Sigmoid colon (tissue), 7 donors: ENCODE measurements around the gene RAB36. TPM values are rescaled to one million over a fixed set of nuclear protein-coding genes. Genes with fewer than 3 reads are reported as not detected.

Source experiments
- DNase-seq: peaks from one replicate; pipeline ENCODE4 v3.0.0-alpha.2; 2019
- H3K27ac ChIP-seq, 4 donors: fragments of 200-600 bp; sonication (generic); one replicate each; pipeline ENCODE4 v1.5.1; 2016 to 2019; ENCODE audit warnings: mild to moderate bottlenecking in 1 of 4
- H3K27me3 ChIP-seq, 3 donors: fragments of 200-600 bp; sonication (generic); one replicate each; pipeline ENCODE4 v1.5.1; 2019; ENCODE audit warnings: mild to moderate bottlenecking in 1 of 3
- H3K36me3 ChIP-seq, 4 donors: fragments of 200-600 bp; sonication (generic); one replicate each; pipeline ENCODE4 v1.5.1; 2016 to 2019
- H3K4me1 ChIP-seq, 4 donors: fragments of 200-600 bp; sonication (generic); one replicate each; pipeline ENCODE4 v1.5.1; 2017 to 2019
- H3K4me3 ChIP-seq, 4 donors: fragments of 200-600 bp; sonication (generic); one replicate each; pipeline ENCODE4 v1.5.1; 2017 to 2019; ENCODE audit warnings: mild to moderate bottlenecking in 2 of 4, moderate library complexity in 1 of 4
- H3K9me3 ChIP-seq, 4 donors: fragments of 200-600 bp in 3 of 4; sonication (generic) in 3 of 4; one replicate each; pipeline versions ENCODE4 v1.5.1 to v1.6.1; 2013 to 2019
- EP300 ChIP-seq, 4 donors: sonication (generic); formaldehyde crosslinking; IDR thresholded peaks; one replicate each; pipeline ENCODE4 v1.6.1; 2017; ENCODE audit warnings: antibody characterized with exemption in 4 of 4
- POLR2A ChIP-seq, 2 donors: fragments of 450-650 bp; IDR thresholded peaks; one replicate each; pipeline ENCODE4 v1.6.1; 2016; ENCODE audit warnings: antibody characterized with exemption in 2 of 2, mild to moderate bottlenecking in 2 of 2, moderate library complexity in 2 of 2
- POLR2AphosphoS5 ChIP-seq, 4 donors: sonication (generic); formaldehyde crosslinking; IDR thresholded peaks; one replicate each; pipeline ENCODE4 v1.6.1; 2017; ENCODE audit warnings: antibody characterized with exemption in 4 of 4
- WGBS, 2 donors: extraction: QIAGEN DNeasy Blood & Tissue Kit; methylation state at CpG; one replicate each; pipeline ENCODE4 v1.1.7; 2013; 5-methylcytosine and 5-hydroxymethylcytosine counted together
- intact Hi-C: fragments of 100-400 bp; cut with DNase I; formaldehyde crosslinking; loops from one replicate; pipeline ENCODE4 v1.15.1; 2023
- polyA plus RNA-seq, 3 donors: library from polyadenylated mRNA; stranded (reverse); fragments of 200-250 nt; gene quantifications; one replicate each; pipeline ENCODE4 v1.2.3, GENCODE V29; 2013
- total RNA-seq, 4 donors: library from RNA; depleted of rRNA; stranded (reverse); fragments of >200 nt; gene quantifications; one replicate each; pipeline ENCODE4 v1.1.0, GENCODE V29; 2016
- TF ChIP-seq, protein P1 (sequence below), 4 experiments: fragments of 450-650 bp in 3 of 4; fragments of 200-600 bp in 1 of 4; IDR thresholded peaks; one replicate each; pipeline ENCODE4 v1.5.1; 2016 to 2019; ENCODE audit warnings: antibody characterized with exemption in 4 of 4, mild to moderate bottlenecking in 3 of 4, moderate library complexity in 2 of 4
- donor health status: healthy with polysubstance abuse.
- donor health status: Bipolar disorder and iron deficiency.
- donor health status: healthy.

The RAB36 gene
- total and polyA plus RNA-seq, 7 donors, result 0.23 to 5.3 (median 2.1) TPM

DNA sequence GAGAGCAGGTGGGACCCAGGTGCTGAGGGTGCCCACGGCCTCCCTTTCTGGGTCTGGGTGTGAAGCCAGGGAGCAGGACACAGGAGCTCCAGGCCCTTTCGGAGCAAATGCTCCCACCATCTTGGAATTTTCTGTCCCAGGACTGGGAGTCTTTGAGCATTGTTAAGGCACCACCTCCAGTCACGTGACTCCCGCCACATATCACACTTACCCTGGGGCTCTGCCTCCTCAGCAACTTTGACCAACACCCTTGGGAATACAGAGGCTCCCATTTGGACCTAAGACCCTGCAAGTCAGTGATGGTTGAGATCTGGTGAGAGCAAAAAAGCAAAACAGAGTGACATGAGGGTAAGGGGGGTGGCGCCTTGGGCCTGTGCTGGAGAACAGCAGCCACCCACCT lies 39.4 kb upstream of the RAB36 start:
- no peak overlapping the region for H3K27ac ChIP-seq
- TF ChIP-seq POLR2AphosphoS5 (IDR thresholded peaks at IDR 0.05) (no peak), EP300 (IDR thresholded peaks at IDR 0.05) (no peak), POLR2A (IDR thresholded peaks at IDR 0.05) (no peak)
- TF ChIP-seq, protein P1, sequence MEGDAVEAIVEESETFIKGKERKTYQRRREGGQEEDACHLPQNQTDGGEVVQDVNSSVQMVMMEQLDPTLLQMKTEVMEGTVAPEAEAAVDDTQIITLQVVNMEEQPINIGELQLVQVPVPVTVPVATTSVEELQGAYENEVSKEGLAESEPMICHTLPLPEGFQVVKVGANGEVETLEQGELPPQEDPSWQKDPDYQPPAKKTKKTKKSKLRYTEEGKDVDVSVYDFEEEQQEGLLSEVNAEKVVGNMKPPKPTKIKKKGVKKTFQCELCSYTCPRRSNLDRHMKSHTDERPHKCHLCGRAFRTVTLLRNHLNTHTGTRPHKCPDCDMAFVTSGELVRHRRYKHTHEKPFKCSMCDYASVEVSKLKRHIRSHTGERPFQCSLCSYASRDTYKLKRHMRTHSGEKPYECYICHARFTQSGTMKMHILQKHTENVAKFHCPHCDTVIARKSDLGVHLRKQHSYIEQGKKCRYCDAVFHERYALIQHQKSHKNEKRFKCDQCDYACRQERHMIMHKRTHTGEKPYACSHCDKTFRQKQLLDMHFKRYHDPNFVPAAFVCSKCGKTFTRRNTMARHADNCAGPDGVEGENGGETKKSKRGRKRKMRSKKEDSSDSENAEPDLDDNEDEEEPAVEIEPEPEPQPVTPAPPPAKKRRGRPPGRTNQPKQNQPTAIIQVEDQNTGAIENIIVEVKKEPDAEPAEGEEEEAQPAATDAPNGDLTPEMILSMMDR (IDR thresholded peaks at IDR 0.05), result no peak
- no peaks in the 10 kb centered on the region for H3K4me1 ChIP-seq
- H3K36me3 ChIP-seq, result no peaks in the 10 kb centered on the region
- DNase-seq, result no peak
- H3K4me3 ChIP-seq, result no peak overlapping the region
- no peaks in the 10 kb centered on the region for H3K27me3 ChIP-seq
- no peaks in the 10 kb centered on the region for H3K9me3 ChIP-seq
- intact Hi-C loops, result no loop called here
- 94 to 96% methylated on average over 5 of the region's 5 CpGs for WGBS, 2 donors

DNA sequence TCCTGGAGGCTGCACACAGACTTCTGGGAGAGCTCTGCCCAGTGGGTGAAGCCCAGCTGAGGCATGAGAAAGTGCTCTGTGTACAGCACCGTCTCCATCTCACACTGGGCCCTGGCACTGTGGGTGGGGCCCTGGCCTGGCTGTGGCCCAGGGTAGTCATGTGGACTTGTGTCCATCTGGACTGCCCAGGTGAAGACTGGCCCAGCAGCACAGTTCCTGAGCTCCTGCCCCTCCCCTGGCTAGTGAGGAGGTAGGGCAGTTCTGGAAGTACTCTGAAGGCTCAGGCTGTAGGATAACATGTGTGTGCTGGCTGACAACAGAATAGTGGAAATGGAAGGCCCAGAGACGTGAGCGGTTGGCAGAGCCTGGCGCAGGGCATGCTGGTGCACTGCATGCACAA lies 38.9 kb upstream of the RAB36 start:
- Histone ChIP-seq H3K9me3 (no peaks in the 10 kb centered on the region), H3K27ac (no peak overlapping the region), H3K4me1 (no peaks in the 10 kb centered on the region), H3K27me3 (no peaks in the 10 kb centered on the region), H3K36me3 (no peaks in the 10 kb centered on the region), H3K4me3 (no peak overlapping the region)
- no peak for TF ChIP-seq POLR2A (IDR thresholded peaks at IDR 0.05)
- TF ChIP-seq POLR2AphosphoS5 (IDR thresholded peaks at IDR 0.05), result no peak
- TF ChIP-seq, protein P1 (IDR thresholded peaks at IDR 0.05), result no peak
- no peak for TF ChIP-seq EP300 (IDR thresholded peaks at IDR 0.05)
- intact Hi-C loops, result no loop called here
- DNase-seq, result no peak
- 85 to 97% methylated on average over 4 of the region's 4 CpGs for WGBS, 2 donors

DNA sequence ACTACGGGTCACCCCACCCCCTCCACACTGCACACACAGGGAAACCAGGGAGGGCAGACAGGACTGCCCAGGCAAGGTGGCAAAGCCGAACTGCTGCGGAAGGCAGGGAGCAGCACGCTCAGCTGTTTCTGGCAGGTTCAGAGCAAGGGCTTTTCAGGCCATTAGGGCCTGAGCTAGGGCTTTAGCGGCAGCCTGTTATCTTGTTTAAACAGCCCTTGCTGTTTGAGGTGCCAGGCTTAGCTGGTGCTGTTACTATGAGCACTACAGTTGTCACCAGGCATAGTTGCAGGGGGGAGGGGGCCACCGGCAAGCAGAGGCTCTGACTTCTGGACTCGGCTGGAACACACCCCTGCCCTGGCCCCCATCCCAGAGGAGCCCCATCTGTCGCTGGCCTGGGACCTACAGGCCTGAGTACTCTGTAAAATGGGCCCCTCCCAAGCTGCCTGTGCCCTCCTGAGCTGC lies 38.3 kb upstream of the RAB36 start:
- Histone ChIP-seq H3K9me3 (no peaks in the 10 kb centered on the region), H3K36me3 (no peaks in the 10 kb centered on the region), H3K4me1 (no peaks in the 10 kb centered on the region), H3K4me3 (no peak overlapping the region), H3K27ac (no peak overlapping the region), H3K27me3 (no peaks in the 10 kb centered on the region)
- TF ChIP-seq POLR2A (IDR thresholded peaks at IDR 0.05), result no peak
- no peak for DNase-seq
- intact Hi-C loops, result no loop called here
- WGBS, 2 donors, result 63 to 86% methylated on average over 8 of the region's 8 CpGs

DNA sequence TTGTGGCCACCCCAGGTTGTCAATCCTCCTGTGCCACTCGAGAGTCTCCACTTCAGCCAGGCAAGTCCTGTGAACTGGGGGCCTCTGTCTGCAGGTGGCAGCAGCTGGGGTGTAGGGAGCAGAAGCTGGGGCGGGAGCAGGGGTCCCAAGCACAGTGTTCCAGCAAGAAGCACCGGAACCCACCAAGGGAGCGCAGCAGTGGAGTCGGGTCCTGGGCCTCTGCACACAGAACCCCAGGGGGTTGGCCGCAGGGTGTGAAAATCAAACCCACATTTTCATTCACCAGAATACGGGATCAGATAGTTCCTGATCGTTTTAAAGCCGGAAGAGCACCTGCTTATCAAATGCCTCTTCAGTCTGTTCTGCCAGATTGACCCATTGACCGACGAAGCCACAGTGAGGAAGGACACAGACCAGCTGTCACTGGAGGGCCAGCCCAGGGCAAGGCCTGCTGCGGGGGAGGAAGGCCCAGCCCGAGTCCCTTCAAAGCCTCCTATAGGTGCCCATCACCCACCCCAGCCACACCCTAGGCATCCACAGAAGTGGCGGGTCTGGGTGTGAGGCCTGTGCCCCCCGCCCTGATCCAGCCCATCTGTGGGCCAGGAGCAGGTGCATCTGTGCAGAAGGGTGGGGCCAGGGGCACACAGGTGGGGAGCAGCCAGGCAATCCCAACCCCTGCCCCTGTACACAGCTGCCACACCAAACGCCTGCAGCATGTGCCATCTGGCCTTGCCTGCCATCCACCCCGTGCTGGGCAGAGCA lies 37.6 kb upstream of the RAB36 start:
- Histone ChIP-seq H3K36me3 (no peaks in the 10 kb centered on the region), H3K4me3 (no peak overlapping the region), H3K9me3 (no peaks in the 10 kb centered on the region), H3K27ac (no peak overlapping the region), H3K27me3 (no peaks in the 10 kb centered on the region), H3K4me1 (peaks cover 0 to under 1% (median 0%) of the 10 kb centered on the region in 4 donors)
- DNase-seq, result no peak
- WGBS, 2 donors, result 49 to 71% methylated on average over 17 of the region's 17 CpGs
- intact Hi-C loops, result no loop called here
- TF ChIP-seq, protein P1 (IDR thresholded peaks at IDR 0.05), result no peak
- TF ChIP-seq POLR2AphosphoS5 (IDR thresholded peaks at IDR 0.05), result no peak
- no peak for TF ChIP-seq POLR2A (IDR thresholded peaks at IDR 0.05)
- no peak for TF ChIP-seq EP300 (IDR thresholded peaks at IDR 0.05)

DNA sequence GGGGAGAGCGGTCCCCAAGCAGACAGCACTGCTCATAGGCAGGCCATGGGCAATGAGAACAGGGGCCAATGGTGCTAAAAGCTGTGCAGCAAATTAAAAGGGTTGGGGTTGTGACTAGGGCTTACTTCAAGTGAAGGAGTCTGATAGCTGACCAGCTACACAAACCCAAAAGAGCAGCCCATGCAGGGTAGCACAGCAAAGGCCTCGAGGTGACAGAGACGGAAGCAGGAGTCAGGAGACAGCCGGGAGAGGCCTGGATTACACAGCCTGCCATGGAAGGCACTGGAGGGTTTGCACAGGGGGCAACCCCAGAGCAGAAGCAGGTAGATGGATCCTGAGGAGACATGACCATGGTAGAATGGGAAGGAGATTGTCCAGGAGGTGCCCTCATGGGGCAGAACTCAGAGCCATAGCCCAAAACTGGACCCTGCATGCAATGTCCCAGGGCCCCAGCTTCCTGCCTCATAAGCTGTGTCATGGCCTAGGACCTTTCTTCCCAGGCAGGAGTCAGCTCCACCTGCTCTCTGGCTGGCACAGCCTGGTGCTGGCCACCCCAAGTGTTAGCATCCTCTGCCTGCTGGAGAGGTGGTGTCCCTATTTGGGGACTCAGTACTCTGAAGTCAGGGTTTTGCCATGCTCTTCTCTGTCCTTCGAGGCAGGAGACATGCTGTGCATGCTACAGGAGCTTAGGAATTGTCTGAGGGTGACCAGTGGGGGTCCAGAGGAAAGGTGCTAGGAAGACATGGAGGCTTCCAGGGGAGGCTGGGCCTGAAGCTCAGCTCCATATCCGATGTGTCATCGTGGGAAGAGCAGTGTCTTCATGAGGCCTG lies 36.8 kb upstream of the RAB36 start:
- no peaks in the 10 kb centered on the region for H3K27me3 ChIP-seq
- H3K4me3 ChIP-seq, result no peak overlapping the region
- H3K4me1 ChIP-seq, result peaks cover 0 to 7% (median 0%) of the 10 kb centered on the region in 4 donors
- TF ChIP-seq, protein P1 (IDR thresholded peaks at IDR 0.05), result no peak
- TF ChIP-seq EP300 (IDR thresholded peaks at IDR 0.05) (no peak), POLR2AphosphoS5 (IDR thresholded peaks at IDR 0.05) (no peak), POLR2A (IDR thresholded peaks at IDR 0.05) (no peak)
- 81 to 84% methylated on average over 7 of the region's 7 CpGs for WGBS, 2 donors
- no peak overlapping the region for H3K27ac ChIP-seq
- no peaks in the 10 kb centered on the region for H3K36me3 ChIP-seq
- DNase-seq, result no peak
- H3K9me3 ChIP-seq, result no peaks in the 10 kb centered on the region
- intact Hi-C loops, result no loop called here
